HG03558 (cell line): ENCODE data around the gene TAF4.
"Not testable (repeated sequence)": the region's sequence is repeated elsewhere in the genome, so short reads cannot be mapped to it uniquely, and the experiment has no call there.

ENCODE experiments used
- ATAC-seq: cut with Tn5 transposase; IDR thresholded peaks from one replicate; pipeline ENCODE4 v1.9.1; 2021; ENCODE audit warnings: moderate number of reproducible peaks; ENCODE audit not compliant: unreplicated experiment; ENCODE audit errors: extremely low read depth

TAF4 gene

DNA sequence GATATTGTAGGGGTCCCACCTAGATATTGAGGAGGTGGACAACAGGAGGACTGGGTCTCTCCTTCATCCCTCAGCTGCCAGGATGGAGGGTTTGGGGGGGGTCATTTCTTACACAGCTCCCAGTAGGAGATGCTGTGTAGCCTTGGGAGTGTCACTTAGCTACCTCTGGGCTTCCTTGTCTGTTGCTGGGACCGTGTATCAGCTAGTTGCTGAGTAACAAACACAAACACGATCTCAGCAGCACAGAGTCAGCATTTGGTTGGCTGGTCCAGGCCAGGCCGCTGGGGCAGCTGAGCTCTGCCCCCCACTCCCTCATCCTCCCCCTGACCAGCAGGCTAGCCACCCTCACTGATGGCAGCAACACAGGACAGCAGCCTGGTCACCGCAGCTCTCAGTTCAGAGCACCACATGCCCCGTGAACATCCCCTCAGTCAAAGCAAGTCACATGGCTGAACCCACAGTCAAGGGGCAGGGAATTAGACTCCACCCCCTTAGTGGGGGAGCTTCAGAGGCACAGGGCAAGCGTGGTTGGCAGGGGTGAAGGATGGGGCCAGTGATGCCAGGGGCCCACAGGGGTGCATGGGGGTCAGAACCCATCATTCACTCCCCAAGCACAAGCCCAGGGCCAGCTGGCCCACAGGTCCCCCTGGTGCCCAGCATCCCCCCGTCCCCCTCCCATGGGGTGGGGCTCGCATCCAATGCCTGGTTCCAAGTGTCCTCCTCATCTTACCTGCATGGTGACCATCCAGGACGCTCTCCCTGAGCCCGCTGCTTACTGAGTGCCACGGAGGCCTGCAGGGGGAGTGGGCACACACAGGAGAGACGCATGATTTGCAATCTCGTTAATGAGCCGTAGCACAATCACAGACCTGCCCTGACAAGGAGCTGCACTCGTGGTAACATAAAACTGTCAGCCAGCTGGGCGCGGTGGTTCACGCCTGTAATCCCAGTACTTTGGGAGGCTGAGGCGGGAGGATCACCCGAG lies 112.4 kb downstream of the TAF4 start:
- no peak for ATAC-seq

DNA sequence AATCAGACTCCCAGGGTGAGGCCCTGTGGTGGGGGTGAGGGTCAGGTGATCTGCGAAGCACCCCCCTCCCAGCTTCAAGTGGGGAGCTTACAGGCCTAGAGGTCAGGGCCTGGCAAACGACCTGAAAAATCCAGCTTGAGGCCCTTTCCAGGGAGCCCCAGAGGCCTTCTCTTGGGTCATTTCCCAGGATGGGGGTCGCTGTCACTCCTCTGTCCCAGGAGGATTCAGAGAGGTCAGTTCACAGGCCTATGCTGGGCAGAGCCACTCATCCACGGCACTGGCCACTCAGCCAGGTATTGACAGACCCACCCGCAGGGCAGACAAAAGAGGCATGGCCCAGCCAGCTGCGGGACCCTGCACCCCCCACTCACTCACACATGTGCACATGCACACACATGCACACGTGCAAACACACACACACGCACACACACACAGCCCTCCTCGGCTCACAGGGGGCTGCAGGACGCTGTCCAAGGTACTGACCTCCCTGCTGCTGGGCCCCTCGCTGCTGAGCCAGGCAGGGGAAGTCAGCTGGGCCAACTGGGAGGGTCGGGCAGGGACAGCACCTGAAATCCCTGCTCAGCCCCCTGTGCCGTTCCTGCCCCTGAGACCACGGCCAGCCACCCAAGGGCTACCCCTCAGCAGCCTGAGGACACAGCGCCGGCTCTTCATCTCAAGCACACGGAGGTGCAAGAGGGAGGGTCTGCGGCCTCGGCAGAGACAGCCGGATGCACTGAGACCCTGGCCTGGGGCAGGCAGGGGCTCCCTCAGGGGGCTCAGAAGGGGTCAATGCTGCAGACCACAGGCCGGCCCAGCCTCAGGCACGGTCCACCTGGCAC lies 113.8 kb downstream of the TAF4 start:
- no peak for ATAC-seq

DNA sequence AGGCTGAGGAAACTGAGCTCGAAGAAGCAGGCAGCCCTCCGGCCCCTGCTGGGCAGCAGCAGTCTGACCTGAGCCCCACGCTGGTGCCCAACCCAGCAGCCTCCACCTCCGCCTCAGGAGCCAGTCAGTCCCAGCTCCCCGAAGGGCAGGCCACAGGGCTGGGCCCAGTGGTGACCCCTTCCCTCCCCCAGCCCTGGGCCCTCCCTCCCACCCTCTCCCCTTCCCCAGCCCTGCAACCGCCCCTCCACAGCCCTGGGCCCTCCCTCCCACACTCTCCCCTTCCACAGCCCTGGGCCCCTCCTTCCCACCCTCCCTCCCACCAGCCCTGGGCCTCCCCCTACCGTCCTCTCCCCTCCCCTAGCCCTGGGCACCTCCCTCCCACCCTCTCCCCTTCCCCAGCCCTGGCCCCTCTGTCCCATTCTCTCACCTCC lies 115.0 kb downstream of the TAF4 start:
- no peak for ATAC-seq

DNA sequence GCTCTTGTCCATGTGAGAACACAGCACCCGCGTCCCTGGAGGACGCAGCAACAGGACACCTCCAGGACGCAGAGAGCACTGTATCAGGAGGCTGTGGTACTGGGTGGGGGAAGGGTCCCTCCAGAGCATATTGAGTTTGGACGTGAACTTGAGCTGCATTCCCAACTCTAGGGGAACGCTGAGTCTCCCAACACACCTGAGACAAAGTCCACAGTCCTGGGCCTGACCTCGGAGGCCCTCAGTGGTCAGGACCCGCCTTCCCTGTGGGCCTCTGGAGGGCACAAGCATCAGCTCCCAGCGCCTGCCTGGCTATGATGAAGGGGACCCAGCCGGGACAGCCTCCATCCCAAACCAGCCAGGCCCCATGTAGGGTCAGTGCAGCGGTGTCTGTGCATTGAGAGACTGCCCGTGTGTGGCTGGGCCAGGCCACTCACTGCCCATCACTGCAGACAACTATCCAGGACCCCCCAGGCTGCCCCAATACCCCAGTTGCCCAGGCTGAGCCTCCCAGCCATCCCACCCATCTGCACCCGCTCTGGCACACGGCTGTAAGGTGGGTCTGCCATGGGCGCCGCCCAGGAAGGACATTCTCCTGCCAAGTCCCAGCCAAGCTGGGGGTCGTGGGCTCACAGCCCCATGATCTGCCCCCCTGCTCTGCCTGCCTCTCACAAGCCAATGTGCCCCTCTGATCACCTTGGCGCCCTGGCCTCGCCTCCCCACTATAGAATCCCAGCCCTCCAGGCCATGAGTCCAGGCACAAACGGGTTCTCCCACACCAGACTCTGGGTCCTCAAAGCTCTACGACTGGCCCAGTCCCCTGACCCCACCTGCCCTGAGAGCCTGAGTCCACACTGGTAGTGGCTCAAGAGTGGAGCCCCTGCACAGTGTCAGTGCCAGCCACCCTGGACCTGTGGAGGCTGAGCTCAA lies 115.7 kb downstream of the TAF4 start:
- no peak for ATAC-seq

DNA sequence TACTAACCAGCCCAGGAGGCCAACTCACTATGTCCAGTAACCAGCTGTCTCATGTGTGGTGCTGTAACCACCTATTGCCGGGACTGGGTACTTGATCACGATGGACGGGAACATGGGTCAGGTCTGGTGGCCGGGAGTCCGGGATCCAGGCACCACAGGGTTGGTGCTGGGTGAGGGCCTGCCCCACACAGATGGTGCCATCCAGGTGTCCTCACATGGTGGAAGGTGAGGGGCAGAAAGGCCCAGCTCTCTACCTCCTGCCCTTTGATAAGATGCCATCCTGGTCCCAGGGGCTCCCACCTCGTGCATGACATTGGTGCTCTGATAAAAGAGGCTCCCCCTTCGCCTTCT lies 116.3 kb downstream of the TAF4 start:
- no peak for ATAC-seq

DNA sequence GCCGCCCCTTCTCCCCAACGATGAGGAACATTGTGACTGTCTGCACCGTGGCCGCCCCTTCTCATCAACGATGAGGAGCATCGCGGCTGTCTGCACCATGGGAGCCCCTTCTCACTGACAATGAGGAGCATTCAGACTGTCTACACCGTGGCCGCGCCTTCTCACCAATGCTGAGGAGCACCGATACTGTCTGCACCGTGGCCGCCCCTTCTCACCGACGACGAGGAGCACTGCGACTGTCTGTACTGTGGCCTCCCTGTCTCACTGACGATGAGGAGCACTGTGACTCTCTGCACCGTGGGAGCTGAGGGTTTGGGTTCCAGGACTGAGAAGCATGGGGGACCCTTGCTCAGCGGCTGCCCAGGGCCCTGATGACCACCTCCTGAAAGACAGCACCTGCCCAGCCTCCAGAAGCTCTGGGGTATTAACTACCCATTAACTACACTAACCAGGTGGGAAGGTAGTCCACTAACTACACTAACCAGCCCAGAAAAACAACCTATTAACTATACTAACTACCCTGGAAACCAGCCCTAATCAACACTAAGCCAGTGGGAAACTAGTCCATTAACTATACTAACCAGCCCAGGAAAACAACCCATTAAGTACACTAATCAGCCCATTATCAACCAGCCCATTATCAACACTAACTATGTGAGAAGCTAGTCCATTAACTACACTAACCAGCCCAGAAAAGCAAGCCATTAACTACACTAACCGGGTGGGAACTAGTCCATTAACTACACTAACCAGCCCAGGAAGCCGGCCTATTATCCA lies 116.9 kb downstream of the TAF4 start:
- no peak for ATAC-seq

DNA sequence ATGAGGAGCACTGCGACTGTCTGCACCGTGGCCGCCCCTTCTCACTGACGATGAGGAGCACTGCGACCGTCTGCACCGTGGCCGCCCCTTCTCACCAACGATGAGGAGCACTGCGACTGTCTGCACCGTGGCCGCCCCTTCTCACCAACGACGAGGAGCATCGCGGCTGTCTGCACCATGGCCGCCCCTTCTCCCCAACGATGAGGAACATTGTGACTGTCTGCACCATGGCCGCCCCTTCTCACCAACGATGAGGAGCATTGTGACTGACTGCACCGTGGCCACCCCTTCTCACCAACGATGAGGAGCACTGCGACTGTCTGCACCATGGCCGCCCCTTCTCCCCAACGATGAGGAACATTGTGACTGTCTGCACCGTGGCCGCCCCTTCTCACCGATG lies 117.6 kb downstream of the TAF4 start:
- not testable (repeated sequence) for ATAC-seq

DNA sequence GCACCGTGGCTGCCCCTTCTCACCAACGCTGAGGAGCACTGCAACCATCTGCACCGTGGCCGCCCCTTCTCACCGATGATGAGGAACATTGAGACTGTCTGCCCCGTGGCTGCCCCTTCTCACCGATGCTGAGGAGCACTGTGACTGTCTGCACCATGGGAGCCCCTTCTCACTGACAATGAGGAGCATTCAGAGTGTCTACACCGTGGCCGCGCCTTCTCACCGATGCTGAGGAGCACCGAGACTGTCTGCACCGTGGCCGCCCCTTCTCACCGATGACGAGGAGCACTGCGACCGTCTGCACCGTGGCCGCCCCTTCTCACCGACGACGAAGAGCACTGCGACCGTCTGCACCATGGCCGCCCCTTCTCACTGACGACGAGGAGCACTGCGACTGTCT lies 120.2 kb downstream of the TAF4 start:
- not testable (repeated sequence) for ATAC-seq

DNA sequence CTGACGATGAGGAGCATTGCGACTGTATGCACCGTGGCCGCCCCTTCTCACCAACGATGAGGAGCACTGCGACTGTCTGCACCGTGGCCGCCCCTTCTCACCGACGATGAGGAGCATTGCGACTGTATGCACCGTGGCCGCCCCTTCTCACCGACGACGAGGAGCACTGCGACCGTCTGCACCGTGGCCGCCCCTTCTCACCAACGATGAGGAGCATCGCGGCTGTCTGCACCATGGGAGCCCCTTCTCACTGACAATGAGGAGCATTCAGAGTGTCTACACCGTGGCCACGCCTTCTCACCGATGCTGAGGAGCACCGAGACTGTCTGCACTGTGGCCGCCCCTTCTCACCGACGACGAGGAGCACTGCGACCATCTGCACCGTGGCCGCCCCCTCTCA lies 120.7 kb downstream of the TAF4 start:
- ATAC-seq = not testable (repeated sequence)

DNA sequence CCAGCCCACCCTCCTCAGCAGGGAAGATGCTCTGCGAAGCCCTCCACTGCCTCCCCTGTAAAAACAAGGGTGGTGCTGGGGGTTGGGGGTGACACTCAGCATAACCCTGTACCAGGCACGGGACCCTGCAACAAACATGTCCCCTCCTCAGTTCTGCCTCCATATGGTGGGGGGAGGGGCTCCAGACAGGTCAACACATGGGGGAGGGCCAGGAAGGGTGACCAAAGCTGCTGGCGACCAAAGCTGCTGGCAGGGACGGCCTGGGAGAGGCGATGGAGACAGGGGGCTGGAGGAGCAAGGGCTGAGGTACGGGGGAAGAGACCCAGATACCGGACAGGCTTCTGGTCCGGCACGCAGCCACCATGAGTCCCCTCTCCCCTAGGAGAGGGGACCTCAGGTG lies 123.2 kb downstream of the TAF4 start:
- ATAC-seq = no peak

DNA sequence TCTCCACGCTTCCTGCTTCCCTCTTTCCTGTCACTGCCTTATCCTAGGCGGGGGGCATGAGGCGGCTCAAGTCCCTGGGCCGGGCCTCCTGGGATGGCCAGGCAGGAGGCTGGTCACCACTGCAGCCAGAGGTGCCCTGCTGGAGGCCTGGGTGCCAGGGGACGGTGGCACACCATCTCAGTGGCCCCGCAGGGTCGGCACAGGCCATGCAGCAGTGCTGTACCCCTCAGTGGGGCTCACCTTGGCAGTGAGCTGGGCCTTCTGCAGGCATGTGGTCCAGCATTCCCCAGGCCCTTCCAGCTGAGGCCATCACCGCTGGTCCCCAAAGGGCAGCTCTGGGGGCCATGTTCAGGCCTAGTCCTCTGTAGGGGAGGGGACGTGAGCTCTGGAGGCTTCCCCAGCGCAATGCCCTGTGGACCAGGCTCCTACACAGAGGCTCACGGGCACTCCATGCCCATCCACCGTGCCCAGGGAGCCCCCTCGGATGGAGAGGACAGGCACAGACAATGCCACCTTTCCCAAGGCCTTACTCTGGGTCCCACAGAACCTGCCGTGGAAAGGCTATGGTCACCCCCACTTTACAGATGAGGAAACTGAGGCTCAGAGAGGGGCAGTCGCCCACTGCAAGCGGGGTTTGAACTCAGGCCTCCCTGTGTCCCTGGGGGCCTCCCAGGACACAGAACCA lies 123.8 kb downstream of the TAF4 start:
- no peak for ATAC-seq

DNA sequence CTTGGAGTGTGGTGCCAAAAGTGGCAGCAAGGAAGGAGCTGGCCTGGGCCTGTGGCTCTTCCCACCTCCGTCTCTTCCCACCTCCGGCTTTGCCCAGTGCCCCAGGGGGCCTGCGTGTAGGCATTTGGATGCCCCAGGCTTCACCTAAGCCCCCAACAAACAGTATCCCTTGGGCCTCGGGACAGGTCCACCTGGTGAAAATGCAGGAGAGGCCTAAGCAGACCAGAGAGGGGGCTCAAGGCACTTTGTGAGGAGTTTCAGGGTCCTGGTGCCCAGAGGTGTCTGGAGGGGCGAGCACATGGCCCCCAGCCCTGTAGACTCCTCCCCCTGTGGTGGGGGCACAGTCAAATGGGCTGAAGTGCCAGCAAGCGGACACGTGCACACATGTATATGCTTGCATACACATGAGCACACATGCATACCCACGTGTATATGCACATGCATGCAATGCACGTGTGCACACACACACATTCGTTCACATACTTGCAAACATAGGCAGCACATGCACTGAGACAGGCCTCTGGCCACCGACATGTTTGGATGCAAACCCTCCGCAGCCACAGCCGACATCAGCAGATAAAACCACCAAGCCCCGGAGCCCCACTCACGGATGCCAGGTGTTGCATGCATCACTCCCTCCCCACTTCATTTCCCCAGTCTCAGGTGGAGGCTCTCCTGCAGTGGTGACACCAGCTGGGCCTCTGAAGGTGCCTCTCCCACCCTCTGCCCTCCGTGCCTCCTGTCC lies 124.5 kb downstream of the TAF4 start:
- ATAC-seq = no peak

DNA sequence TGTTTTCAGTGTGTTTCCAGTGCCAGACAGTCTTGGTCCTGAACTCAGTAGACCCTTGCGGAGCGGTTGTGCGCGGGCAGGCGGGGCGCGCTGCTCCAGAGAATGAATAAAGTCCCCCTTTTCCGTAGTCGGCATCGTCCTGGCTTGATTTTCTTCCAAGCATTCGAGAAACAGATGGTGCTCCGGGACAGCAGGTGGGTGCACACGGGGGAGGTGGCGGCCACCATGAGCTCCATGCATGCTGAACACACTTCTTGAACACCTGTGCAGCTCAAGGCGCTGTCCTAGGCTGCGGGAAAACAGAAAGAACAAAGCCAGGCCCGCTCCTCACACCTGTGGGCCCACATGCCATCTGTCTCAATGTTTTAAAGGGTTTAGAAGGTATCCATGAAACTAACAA lies 125.2 kb downstream of the TAF4 start:
- ATAC-seq = no peak

DNA sequence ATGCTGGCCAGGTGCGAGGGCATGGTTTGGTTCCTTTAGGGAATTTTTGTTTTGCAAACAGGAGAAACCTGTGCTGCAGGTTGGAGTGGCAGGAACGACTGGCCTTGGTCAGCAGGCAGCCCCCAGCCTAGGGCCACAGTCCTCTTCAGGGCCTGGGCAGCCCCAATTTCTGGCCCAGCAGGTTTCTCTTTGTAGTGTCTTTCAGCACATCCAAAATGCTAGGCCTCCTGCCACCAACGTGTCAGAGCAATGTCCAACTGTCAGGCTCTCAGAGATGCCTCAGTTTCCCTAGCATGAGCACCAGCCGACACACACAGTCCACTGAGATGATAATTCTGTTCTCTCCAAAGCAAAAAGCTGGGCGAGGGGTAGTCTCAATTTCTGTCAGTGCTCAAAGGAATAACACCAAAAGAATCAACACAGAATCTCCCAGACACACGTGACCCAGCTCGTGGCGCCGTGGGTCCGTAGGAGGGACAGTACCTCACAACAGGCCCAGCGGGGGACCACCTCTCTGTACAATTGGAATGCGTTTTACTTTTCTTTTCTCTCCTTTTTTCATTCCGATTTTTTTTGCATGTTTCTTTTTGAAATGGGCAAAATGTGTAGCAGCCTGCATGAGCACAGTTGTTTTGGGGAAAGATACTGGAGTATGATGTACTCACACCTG lies 125.9 kb downstream of the TAF4 start:
- no peak for ATAC-seq

DNA sequence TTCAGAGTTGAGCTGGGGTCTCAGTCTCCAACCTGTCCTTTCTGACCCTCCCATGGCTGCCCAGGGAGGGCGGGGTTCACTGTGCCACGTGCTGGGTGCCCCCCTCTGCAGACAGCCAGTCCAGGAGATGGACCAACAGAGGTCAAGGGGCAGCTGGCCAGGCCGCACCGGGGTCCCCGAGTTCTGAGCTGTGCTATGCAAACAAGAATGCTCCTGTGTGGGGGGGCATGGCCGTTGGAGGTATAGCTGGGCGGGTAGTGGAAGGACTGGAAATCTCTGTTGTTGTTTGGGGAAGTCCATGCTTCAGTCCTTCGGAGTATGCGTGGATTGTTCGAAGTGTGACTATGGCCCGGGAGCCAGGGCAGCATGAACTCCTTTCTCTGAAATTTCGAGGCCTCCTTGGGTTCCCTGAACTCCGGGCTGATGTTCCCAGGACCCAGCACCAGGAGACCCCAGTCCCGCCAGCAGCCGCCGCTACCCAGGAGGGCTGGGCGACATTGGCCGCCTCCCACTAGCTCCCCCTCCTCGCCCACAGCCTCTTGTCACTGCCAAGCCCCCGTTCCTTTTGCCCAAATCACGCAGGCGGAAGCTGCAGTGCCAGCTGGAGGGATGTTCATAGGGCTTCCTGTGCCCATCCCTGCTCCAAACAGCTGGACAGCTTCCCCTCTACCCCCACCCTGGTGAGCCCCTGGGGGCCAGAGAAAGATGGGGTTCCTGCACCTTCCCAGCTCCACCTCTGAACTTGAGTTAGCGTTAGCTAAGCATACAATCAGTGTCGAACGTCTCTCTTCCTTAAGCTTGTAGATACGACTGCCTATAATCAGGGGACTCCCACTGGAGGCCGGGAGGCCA lies 126.6 kb downstream of the TAF4 start:
- no peak for ATAC-seq

DNA sequence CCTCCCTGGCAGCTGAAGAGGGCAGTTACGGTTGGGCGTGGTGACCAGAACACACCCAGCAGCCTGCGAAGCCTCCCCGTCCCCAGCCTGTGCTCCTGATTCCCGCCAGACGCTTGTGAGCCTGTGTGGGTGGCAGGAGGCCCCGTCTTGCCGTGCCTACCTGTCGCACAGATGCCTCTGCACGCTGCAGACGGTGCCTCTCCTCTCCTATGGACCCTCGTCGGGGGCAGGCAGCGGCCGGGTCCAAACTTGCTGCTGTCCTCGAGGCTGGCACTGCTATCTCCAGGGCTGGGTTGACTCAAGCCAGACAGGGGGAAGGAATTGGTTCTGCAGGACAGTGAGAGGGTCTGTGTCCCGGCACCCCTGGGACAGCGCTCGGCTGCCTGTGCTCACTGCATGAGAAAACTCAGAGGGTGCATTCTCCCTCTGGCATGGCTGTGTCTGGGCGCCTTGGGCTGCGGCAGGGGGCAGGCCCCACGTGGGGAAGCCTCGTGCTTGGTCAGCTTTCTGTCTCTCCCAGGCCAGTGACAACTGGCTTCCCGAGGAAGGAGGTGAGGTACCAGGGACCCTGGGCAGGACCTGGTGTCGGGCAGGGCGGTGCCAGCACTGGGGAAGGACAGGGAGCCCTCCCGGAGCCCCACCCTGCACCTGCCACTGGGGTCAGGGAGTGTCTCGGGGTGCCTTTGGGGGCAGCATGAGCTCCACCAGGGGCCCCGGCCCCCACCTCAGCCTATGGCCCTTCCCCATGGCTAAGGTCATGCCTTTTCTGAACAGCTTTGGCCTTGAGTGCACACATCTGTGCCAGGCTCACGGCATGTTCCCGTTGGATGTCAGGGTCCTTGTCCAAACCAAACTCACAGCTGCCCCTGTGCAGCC lies 127.5 kb downstream of the TAF4 start:
- ATAC-seq = no peak
